BJ (cell line): ENCODE measurements around the gene SLCO2B1. TPM values are rescaled to one million over a fixed set of nuclear protein-coding genes. Genes with fewer than 3 reads are reported as not detected.

Source experiments
- CTCF ChIA-PET: fragments of 350-600 bp; formaldehyde crosslinking; extraction: SDS; loops from one replicate; lab custom pipeline; 2021; ENCODE audit warnings: antibody characterized with exemption, inconsistent platforms; lab: Yijun Ruan, JAX
- POLR2A ChIA-PET: fragments of 300-600 bp; sonication (Branson Sonifier 250); formaldehyde crosslinking; extraction: SDS; loops from one replicate; lab custom pipeline; 2021; ENCODE audit warnings: antibody characterized with exemption; lab: Charles Lee
- DNase-seq: peaks from one replicate; pipeline ENCODE4 v3.0.0-alpha.2; 2011; ENCODE audit warnings: low read depth
- H3K27me3 ChIP-seq: 2 replicates; pipeline ENCODE4 v1.6.0; 2011; ENCODE audit warnings: low read length; ENCODE audit not compliant: control insufficient read depth, insufficient read depth
- H3K36me3 ChIP-seq: 2 replicates; pipeline ENCODE4 v1.5.1; 2011; ENCODE audit warnings: low read length; ENCODE audit not compliant: control insufficient read depth, insufficient read depth
- H3K4me3 ChIP-seq: 2 replicates; pipeline ENCODE4 v1.5.1; 2011; ENCODE audit warnings: low read depth, mild to moderate bottlenecking, control low read depth, low read length
- CTCF ChIP-seq: IDR thresholded peaks from 2 replicates; pipeline ENCODE4 v1.5.1; 2011; ENCODE audit warnings: low read depth, mild to moderate bottlenecking, control low read depth, inconsistent platforms, low read length, moderate library complexity; ENCODE audit not compliant: insufficient read depth
- polyA plus RNA-seq: library from polyadenylated mRNA; depleted of rRNA; stranded (reverse); fragments of >200 nt; gene quantifications from 2 replicates; pipeline ENCODE4 v1.2.3, GENCODE V29; 2011

SLCO2B1 gene
- polyA plus RNA-seq, 1 experiment = not detected

- no peak for DNase-seq
- ChIA-PET POLR2A (no interaction called here), CTCF (interaction anchor here (1.5 to 12.3 kb wide), 4 partner anchors 10 to 272 kb away, joined by 6 to 309 read pairs (median 34); no protein-coding TSS in a partner anchor)
- Histone ChIP-seq H3K27me3 (peaks cover 10% of the 10 kb centered on the region), H3K36me3 (no peaks in the 10 kb centered on the region), H3K4me3 (no peak overlapping the region)
- no peak for TF ChIP-seq CTCF
Measured at GRCh38 chr11:75202195-75202594, 51.3 kb downstream of the SLCO2B1 start.

- Histone ChIP-seq H3K27me3 (peaks cover 10% of the 10 kb centered on the region), H3K4me3 (no peak overlapping the region), H3K36me3 (no peaks in the 10 kb centered on the region)
- ChIA-PET CTCF (interaction anchor here (1.5 to 12.3 kb wide), 4 partner anchors 9 to 272 kb away, joined by 6 to 309 read pairs (median 34); no protein-coding TSS in a partner anchor), POLR2A (no interaction called here)
- no peak for DNase-seq
- TF ChIP-seq CTCF = no peak
Measured at GRCh38 chr11:75203138-75203537, 52.2 kb downstream of the SLCO2B1 start.

- Histone ChIP-seq H3K27me3 (peaks cover 11% of the 10 kb centered on the region), H3K4me3 (no peak overlapping the region), H3K36me3 (no peaks in the 10 kb centered on the region)
- POLR2A ChIA-PET = no interaction called here
- DNase-seq = no peak
- TF ChIP-seq CTCF = no peak
- CTCF ChIA-PET = interaction anchor here (1.3 to 12.3 kb wide), 7 partner anchors 8 to 278 kb away, joined by 3 to 309 read pairs (median 17); no protein-coding TSS in a partner anchor
Measured at GRCh38 chr11:75203641-75204011, 52.7 kb downstream of the SLCO2B1 start.

- H3K27me3 ChIP-seq = peaks cover 11% of the 10 kb centered on the region
- CTCF ChIA-PET = interaction anchor here (0.6 to 12.3 kb wide), 35 partner anchors 9 to 626 kb away, joined by 3 to 309 read pairs (median 5); partner anchors contain the start of genes SLCO2B1 and TPBGL
- DNase-seq = no peak
- no peaks in the 10 kb centered on the region for H3K36me3 ChIP-seq
- H3K4me3 ChIP-seq = no peak overlapping the region
- POLR2A ChIA-PET = no interaction called here
- no peak for TF ChIP-seq CTCF
Measured at GRCh38 chr11:75204012-75204674, 53.2 kb downstream of the SLCO2B1 start.

- peak; percentile 4 for DNase-seq
- CTCF ChIA-PET = interaction anchor here (0.6 to 12.3 kb wide), 40 partner anchors 9 to 1030 kb away, joined by 3 to 309 read pairs (median 4); partner anchors contain the start of genes SLCO2B1 and TPBGL
- TF ChIP-seq CTCF = peak; percentile 95
- no peaks in the 10 kb centered on the region for H3K36me3 ChIP-seq
- no peak overlapping the region for H3K4me3 ChIP-seq
- POLR2A ChIA-PET = no interaction called here
- peaks cover 10% of the 10 kb centered on the region for H3K27me3 ChIP-seq
Measured at GRCh38 chr11:75204685-75205563, 54.0 kb downstream of the SLCO2B1 start.
